ENCODE measurements around the gene EPN3. TPM values are rescaled to one million over a fixed set of nuclear protein-coding genes. Genes with fewer than 3 reads are reported as not detected.

EPN3 gene
- polyA plus RNA-seq, 1 of the 3 experiments (the other 2 are of a cell fraction), result 0.05 TPM

GRCh38 chr17:50564916-50565315, 32.4 kb downstream of the EPN3 start (continued):
- TF ChIP-seq EP300 (IDR thresholded peaks at IDR 0.05; ENCODE audit: borderline replicate concordance in 1 of 2, low read depth in 1 of 2, low read length in 1 of 2) (no peak), MEF2A (IDR thresholded peaks at IDR 0.05; ENCODE audit: borderline replicate concordance, low read depth) (no peak), NRF1 (IDR thresholded peaks at IDR 0.05; ENCODE audit: low read depth, low read length) (peak; percentile 79), FOXM1 (IDR thresholded peaks at IDR 0.05; ENCODE audit: low read depth) (no peak), USF1 (IDR thresholded peaks at IDR 0.05; ENCODE audit: borderline replicate concordance, low read depth) (no peak), MXI1 (IDR thresholded peaks at IDR 0.05; ENCODE audit: low read depth, low read length) (no peak), TAF1 (IDR thresholded peaks at IDR 0.05; ENCODE audit: borderline replicate concordance, low read depth, low read length) (no peak), RCOR1 (IDR thresholded peaks at IDR 0.05; ENCODE audit: low read length) (peak; percentile 6; the same call in 1 of the 2 replicates), POLR2AphosphoS5 (IDR thresholded peaks at IDR 0.05; ENCODE audit: low read depth, low read length) (peak; percentile 21; the same call in 1 of the 2 replicates), MAX (IDR thresholded peaks at IDR 0.05; ENCODE audit: low read depth) (no peak), GATA2 (CRISPR knock-in tag; IDR thresholded peaks at IDR 0.05) (no peak), GABPA (IDR thresholded peaks at IDR 0.05; ENCODE audit: low read depth) (no peak), REST (IDR thresholded peaks at IDR 0.05; ENCODE audit: low read depth, low read length) (no peak), PBX3 (IDR thresholded peaks at IDR 0.05) (no peak)
